DND-41 (cell line): ENCODE measurements around the gene CPXM2.

Experiments
- ATAC-seq: fragments of 200-7000 bp; cut with Tn5 transposase; 3 replicates; pipeline ENCODE4 v1.9.1; 2021; ENCODE audit warnings: low read depth; ENCODE audit not compliant: insufficient read depth
- DNase-seq: peaks from one replicate; pipeline ENCODE4 v3.0.0-alpha.2; 2020
- H2AFZ ChIP-seq: 2 replicates; pipeline ENCODE4 v1.6.0; 2012; ENCODE audit warnings: low read depth, low read length
- H3K27ac ChIP-seq: 2 replicates; pipeline ENCODE4 v1.5.1; 2012; ENCODE audit warnings: low read length, inconsistent platforms
- H3K27me3 ChIP-seq: fragments of 200-600 bp; sonication (generic); 2 replicates; pipeline ENCODE4 v1.6.0; 2012; ENCODE audit warnings: low read length, mild to moderate bottlenecking, inconsistent platforms; ENCODE audit not compliant: insufficient read depth, poor library complexity
- H3K36me3 ChIP-seq: 2 replicates; pipeline ENCODE4 v1.5.1; 2012; ENCODE audit warnings: low read length, inconsistent platforms; ENCODE audit not compliant: insufficient read depth
- H3K4me1 ChIP-seq: 2 replicates; pipeline ENCODE4 v1.5.1; 2012; ENCODE audit warnings: mild to moderate bottlenecking, low read length; ENCODE audit not compliant: insufficient read depth
- H3K4me2 ChIP-seq: 2 replicates; pipeline ENCODE4 v1.6.0; 2012; ENCODE audit warnings: mild to moderate bottlenecking, moderate library complexity, low read length, inconsistent platforms; ENCODE audit not compliant: insufficient read depth
- H3K4me3 ChIP-seq, 2 experiments: fragments of 200-600 bp in 1 of 2; shearing (Covaris generic) in 1 of 2; 2 replicates each; pipeline ENCODE4 v1.5.1; 2012 to 2016; ENCODE audit warnings: inconsistent platforms in 2 of 2, low read length in 2 of 2, mild to moderate bottlenecking in 2 of 2, low read depth in 1 of 2, moderate library complexity in 1 of 2
- H3K79me2 ChIP-seq: 2 replicates; pipeline ENCODE4 v1.6.0; 2012; ENCODE audit warnings: low read length, inconsistent platforms; ENCODE audit not compliant: insufficient read depth
- H3K9ac ChIP-seq: 2 replicates; pipeline ENCODE4 v1.6.0; 2012; ENCODE audit warnings: low read depth, mild to moderate bottlenecking, inconsistent platforms, low read length, moderate library complexity
- H3K9me3 ChIP-seq: 2 replicates; pipeline ENCODE4 v1.5.1; 2012; ENCODE audit warnings: low read length, moderate library complexity, mild to moderate bottlenecking, inconsistent platforms; ENCODE audit not compliant: insufficient read depth, severe bottlenecking
- H4K20me1 ChIP-seq: 2 replicates; pipeline ENCODE4 v1.6.0; 2012; ENCODE audit warnings: low read length; ENCODE audit not compliant: insufficient read depth
- EZH2 ChIP-seq: IDR thresholded peaks from 3 replicates; pipeline ENCODE4 v1.6.1; 2012; ENCODE audit warnings: borderline replicate concordance, low read depth, mild to moderate bottlenecking, moderate library complexity, low read length, inconsistent platforms; ENCODE audit not compliant: severe bottlenecking
- TF ChIP-seq, protein P1 (sequence below): IDR thresholded peaks from 2 replicates; pipeline ENCODE4 v1.5.1; 2012; ENCODE audit warnings: borderline replicate concordance, low read length, moderate library complexity, mild to moderate bottlenecking; ENCODE audit not compliant: poor library complexity, severe bottlenecking; ENCODE audit errors: extremely low read depth

Gene CPXM2

DNA sequence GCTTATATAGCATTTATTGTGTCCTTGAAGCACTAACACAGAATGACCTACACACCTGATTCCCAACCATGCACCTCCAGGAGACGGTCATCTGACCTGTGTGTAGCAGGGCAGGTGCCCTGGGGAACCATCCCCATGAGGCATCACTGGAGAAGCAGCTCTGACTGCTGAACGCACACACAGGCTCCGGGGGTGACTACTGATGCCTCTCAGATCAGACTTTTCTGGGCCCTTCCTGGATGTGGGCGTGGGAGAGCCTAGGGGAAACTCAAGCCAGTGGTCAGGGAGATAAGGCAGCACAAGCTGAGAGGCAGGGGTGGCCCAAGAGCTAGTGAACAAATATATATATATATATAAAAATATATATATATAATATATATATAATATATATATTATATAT is 37.6 kb downstream of the CPXM2 start:
- Histone ChIP-seq H3K4me2 (no peak overlapping the region), H3K79me2 (no peaks in the 10 kb centered on the region), H3K27me3 (peaks cover 10% of the 10 kb centered on the region), H3K9me3 (no peaks in the 10 kb centered on the region), H3K9ac (no peak overlapping the region), H3K4me1 (no peaks in the 10 kb centered on the region), H2AFZ (no peak overlapping the region), H4K20me1 (no peaks in the 10 kb centered on the region), H3K36me3 (no peaks in the 10 kb centered on the region), H3K27ac (no peak overlapping the region), H3K4me3 (no peak overlapping the region)
- DNase-seq (no peak), ATAC-seq (no peak)
- TF ChIP-seq, protein P1, sequence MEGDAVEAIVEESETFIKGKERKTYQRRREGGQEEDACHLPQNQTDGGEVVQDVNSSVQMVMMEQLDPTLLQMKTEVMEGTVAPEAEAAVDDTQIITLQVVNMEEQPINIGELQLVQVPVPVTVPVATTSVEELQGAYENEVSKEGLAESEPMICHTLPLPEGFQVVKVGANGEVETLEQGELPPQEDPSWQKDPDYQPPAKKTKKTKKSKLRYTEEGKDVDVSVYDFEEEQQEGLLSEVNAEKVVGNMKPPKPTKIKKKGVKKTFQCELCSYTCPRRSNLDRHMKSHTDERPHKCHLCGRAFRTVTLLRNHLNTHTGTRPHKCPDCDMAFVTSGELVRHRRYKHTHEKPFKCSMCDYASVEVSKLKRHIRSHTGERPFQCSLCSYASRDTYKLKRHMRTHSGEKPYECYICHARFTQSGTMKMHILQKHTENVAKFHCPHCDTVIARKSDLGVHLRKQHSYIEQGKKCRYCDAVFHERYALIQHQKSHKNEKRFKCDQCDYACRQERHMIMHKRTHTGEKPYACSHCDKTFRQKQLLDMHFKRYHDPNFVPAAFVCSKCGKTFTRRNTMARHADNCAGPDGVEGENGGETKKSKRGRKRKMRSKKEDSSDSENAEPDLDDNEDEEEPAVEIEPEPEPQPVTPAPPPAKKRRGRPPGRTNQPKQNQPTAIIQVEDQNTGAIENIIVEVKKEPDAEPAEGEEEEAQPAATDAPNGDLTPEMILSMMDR: no peak
- no peak for TF ChIP-seq EZH2

DNA sequence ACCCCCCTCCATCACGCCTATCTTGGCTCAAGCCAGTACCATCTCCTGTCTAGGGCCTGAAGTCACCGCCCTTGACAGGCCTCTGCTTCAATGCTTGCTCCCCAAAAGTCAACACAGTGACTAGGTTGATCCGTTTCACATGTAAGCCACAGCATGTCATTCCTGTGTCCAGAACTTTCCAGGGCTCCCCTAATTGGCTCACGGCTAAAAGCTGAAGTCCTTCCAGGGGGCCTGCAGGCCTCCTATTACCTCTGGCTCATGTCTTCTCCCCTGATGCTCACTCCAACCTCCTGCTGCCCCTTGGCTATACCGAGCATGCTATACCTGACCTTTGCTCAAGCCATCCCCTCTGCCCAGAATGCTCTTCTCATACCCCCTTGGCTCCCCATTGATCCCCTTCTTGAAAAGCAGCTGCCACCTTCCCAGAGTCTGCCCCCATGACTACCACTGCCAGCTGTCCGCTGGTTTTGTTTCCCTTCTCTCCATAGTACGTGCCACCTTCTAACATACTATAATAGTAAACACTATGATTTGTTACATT is 39.1 kb downstream of the CPXM2 start:
- Histone ChIP-seq H3K4me1 (no peaks in the 10 kb centered on the region), H4K20me1 (no peaks in the 10 kb centered on the region), H3K36me3 (no peaks in the 10 kb centered on the region), H2AFZ (no peak overlapping the region), H3K9ac (no peak overlapping the region), H3K9me3 (no peaks in the 10 kb centered on the region), H3K4me2 (no peak overlapping the region), H3K27me3 (peaks cover 10% of the 10 kb centered on the region), H3K27ac (no peak overlapping the region), H3K79me2 (no peaks in the 10 kb centered on the region), H3K4me3 (no peak overlapping the region)
- ATAC-seq (no peak), DNase-seq (no peak)
- TF ChIP-seq EZH2: no peak
- TF ChIP-seq, protein P1: no peak

DNA sequence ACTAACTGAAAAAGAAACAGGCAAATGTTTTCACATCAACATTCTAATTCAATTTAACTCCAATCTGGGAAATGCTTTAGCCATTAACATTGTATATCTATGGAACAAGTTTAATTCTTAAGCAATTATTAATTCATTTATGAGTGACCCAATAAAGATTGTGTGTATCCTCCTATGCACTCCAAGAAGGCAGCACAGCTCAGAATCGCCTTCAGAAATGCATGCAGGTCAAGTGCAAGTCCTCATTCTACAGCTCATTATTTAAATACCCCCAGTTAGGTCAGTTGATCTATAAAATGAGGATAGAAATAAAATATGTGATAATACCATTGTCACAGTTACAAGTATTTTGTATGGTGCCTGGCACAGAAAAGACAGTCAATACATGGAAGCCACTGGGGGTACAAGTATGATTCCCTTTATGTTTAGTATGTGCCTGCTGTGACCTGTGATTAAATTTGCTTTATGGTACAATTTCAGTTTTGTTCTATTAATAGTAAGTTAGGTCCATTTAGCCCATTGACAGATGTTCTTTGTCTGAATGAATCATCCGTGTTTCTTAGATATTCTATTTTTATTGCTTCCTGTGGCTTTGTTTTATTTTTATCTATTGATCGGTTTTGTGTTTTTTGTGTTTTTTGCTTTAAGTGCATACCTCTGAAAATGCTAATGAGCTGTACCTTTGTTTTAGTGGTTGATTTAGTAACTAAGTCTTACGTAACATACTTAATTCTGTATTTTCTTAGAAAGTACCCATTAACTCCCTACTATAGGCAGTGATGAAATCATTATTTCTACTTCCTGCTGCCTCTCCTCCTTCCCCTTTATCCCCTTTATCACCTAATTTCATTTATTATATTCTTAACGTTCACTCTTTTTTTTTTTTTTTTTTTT is 42.8 kb downstream of the CPXM2 start:
- no peaks in the 10 kb centered on the region for H3K27me3 ChIP-seq
- H3K27ac ChIP-seq: no peak overlapping the region

More for the DNA sequence above, 42.8 kb downstream of the CPXM2 start:
- Histone ChIP-seq H3K9ac (no peak overlapping the region), H3K4me3 (no peak overlapping the region), H3K79me2 (no peaks in the 10 kb centered on the region), H3K36me3 (no peaks in the 10 kb centered on the region), H2AFZ (no peak overlapping the region), H3K9me3 (no peaks in the 10 kb centered on the region), H4K20me1 (no peaks in the 10 kb centered on the region), H3K4me1 (no peaks in the 10 kb centered on the region), H3K4me2 (no peak overlapping the region)
- ATAC-seq (no peak), DNase-seq (no peak)
- no peak for TF ChIP-seq EZH2
- TF ChIP-seq, protein P1: no peak
